Renal cortex interstitium (tissue), 11 donors: ENCODE measurements around the gene SYT9. TPM values are rescaled to one million over a fixed set of nuclear protein-coding genes. Genes with fewer than 3 reads are reported as not detected.
A peak's percentile ranks its signal among the peaks of the same experiment; 100 is the strongest.
"Not testable (repeated sequence)": the region's sequence is repeated elsewhere in the genome, so short reads cannot be mapped to it uniquely, and the experiment has no call there.

ENCODE experiments used
- DNase-seq, 11 donors: peaks; one replicate each; pipeline ENCODE4 v3.0.0-alpha.2; 2013; ENCODE audit warnings: low read depth in 9 of 11, low spot score in 4 of 11; ENCODE audit errors: extremely low read depth in 1 of 11
- polyA plus RNA-seq, 3 donors: library from polyadenylated mRNA; unstranded; fragments of 120-200 nt; gene quantifications; one replicate each; pipeline ENCODE4 v1.2.1, GENCODE V29; 2013; ENCODE audit not compliant: insufficient read length in 3 of 3

Gene SYT9
- polyA plus RNA-seq, 3 donors, result 3.3 to 4.8 (median 4.4) TPM

GRCh38 chr11:7512525-7513233 is 261.0 kb downstream of the SYT9 start:
- peak in 8 of 11 donors; percentile 36 to 57 (median 50) for DNase-seq

DNA sequence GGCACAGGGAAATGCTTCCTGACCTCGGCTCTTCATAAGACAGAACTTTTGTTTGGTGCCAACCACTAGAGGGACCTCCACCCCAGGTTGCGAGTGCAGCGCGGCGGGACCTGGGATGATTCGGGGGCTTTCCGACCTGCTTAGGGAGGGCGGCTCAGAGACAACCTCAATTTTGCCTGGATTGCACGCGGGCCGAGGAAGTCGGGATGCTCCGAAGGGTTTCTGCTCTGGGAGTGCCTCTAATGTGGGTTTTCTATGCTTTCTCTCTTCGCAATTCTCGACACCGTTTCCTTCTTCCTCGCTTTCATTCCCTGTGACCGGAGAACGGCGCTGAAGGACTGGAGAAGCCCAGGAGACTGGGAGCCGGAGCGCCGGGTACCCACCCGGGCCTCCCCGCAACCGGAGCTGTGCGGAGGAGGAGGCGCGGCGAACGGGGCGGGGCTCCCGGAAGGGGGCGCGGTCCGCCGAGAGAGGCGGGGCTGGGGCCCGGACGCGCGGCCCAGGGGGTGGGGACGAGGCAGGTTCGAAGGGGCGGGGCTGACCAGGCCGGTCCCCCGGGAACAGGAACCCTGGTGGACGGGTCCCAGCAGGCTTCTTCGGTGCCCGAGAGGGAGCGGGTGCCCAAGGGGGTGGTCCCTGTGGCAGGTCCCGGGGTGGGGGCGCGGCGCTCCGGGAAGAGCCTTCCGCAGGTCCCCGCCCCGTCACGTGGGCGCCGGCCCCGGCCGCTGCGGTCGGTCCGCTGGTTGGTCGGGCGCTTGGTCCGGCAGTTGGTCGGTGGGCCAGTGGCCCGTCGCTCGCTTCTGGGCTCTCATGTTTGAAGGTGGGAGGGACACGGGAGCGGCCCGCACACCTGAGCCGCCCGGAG is 261.8 kb downstream of the SYT9 start, which contains the start of gene PPFIBP2:
TSS of gene PPFIBP2 (plus strand) at position 766 of the 865 bp plus-strand sequence. CDS start 35,477 bp downstream, outside the sequence.
- peak in 9 of 11 donors; percentile 50 to 74 (median 66) for DNase-seq

- DNase-seq, result peak in 1 of 11 donors; percentile 25
These were observed 262.4 kb downstream of the SYT9 start for GRCh38 chr11:7514099-7514591.

DNA sequence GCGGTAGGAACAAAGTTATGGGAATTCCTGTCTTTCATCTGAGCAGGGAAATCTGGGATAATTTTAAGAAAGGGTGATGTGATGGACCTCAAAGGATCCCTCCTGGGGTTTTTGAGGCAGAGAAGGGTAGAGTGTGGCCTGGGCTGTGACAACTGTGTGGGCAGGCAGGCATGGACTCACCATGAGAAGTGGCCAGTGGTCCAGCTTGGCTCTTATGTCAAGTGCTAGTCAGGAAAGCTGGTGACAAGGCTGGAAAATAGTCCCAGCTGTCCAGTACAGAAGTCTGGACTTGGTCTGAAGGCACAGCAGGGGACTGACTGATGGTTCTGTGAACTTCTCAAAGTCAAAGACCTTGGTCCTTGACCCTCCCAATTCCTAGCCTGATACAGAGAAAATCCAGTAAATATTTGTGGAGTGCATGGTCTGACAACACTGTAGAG is 263.8 kb downstream of the SYT9 start:
- no peak for DNase-seq

DNA sequence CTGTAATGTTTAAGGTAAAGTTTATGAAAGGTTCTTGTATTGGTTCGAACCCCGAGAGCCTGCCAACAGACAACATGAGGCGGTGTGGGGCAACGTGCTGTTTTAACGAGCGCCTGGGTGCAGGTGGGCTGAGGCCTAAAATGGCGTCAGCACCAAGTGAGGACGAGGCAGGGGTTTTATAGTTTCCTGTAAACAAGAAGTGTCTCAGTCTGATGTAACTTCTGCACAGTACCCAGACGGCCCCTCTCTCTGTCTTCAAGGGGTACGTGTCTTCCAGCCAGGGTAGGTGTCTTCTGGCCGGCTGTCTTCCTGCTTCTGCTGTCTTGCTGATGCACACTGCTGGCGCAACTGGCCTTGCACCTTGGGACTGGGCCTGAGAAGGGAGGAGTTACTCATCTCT is 264.8 kb downstream of the SYT9 start:
- DNase-seq, result no peak

DNA sequence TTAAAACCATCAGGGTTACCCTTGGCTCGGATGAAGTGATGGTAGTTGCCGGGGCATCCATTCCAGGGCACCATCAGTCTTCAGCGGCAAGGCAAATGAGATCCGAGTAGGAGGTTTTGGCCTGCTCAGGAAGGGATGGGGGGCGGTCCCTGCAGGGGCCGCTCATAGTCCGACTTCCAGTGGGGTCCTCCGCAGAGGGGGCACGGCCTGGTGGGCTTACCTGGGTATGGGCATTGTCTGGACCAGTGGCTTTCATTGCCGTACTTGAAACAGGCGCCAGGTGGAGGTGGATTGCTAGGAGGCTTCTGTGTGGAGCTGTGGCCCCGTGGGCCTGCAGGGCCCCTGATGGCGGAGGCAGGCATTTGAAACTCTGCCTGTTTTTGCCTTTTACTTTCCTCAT is 266.0 kb downstream of the SYT9 start:
- DNase-seq, result not testable (repeated sequence)

Other genes with a start within 250 kb of the SYT9 start
- gene ZNF214, start 231.6 kb upstream of the SYT9 start, polyA plus RNA-seq, result 10 to 100 TPM; 12.3 to 13.1 (median 12.7) TPM
- gene NLRP14, start 231.4 kb upstream of the SYT9 start, polyA plus RNA-seq, result 1 to 10 TPM in 1 of 3 donors, under 1 TPM in 2; 0.67 to 1.1 (median 0.68) TPM
- under 1 TPM in 2 of 3 donors, not detected in 1; 0.10 to 0.18 TPM for gene RBMXL2, start 162.9 kb upstream of the SYT9 start, polyA plus RNA-seq
- 10 to 100 TPM; 30.7 to 41.3 (median 39.1) TPM for gene OLFML1, start 233.6 kb downstream of the SYT9 start, polyA plus RNA-seq